Central memory CD4-positive, alpha-beta T cell (primary cell): ENCODE measurements around the gene B3GNT9.

Experiments used
- DNase-seq: peaks from one replicate; pipeline ENCODE4 v3.0.0; 2022

Gene B3GNT9

GRCh38 chr16:67109407-67110135 is 41.2 kb downstream of the B3GNT9 start, which contains the start of gene PHAF1:
Gene PHAF1, plus strand, starts transcription at chr16:67109941. Its CDS starts 235 bp downstream, at chr16:67110176.
- peak; percentile 96 for DNase-seq

GRCh38 chr16:67108931-67109406 is 41.8 kb downstream of the B3GNT9 start:
- DNase-seq, result no peak

GRCh38 chr16:67108489-67108888 is 42.3 kb downstream of the B3GNT9 start:
- DNase-seq, result no peak

GRCh38 chr16:67105881-67106280 is 44.9 kb downstream of the B3GNT9 start:
- no peak for DNase-seq

GRCh38 chr16:67105246-67105645 is 45.6 kb downstream of the B3GNT9 start:
- DNase-seq, result no peak

- DNase-seq, result no peak
Observed at GRCh38 chr16:67104845-67105244, 46.0 kb downstream of the B3GNT9 start.

- DNase-seq, result no peak
Observed at GRCh38 chr16:67104061-67104460, 46.7 kb downstream of the B3GNT9 start.

GRCh38 chr16:67101311-67102082 is 49.3 kb downstream of the B3GNT9 start:
- DNase-seq, result no peak

GRCh38 chr16:67100569-67101310 is 50.1 kb downstream of the B3GNT9 start:
- DNase-seq, result no peak

GRCh38 chr16:67098599-67098998 is 52.2 kb downstream of the B3GNT9 start:
- no peak for DNase-seq
